Caco-2 (cell line): ENCODE measurements around the gene CDSN. TPM values are rescaled to one million over a fixed set of nuclear protein-coding genes. Genes with fewer than 3 reads are reported as not detected.
"Not testable (repeated sequence)": the region's sequence is repeated elsewhere in the genome, so short reads cannot be mapped to it uniquely, and the experiment has no call there.

ENCODE experiments used
- BruUV-seq: library from RNA; stranded (reverse); fragments of 400-500 nt; replicated peaks from 2 replicates; lab custom pipeline; 2021; lab: Mats Ljungman, UMichigan
- CTCF ChIA-PET: fragments of 300-600 bp; sonication (Branson Sonifier 250); formaldehyde crosslinking; loops from one replicate; lab custom pipeline; 2022; ENCODE audit warnings: antibody characterized with exemption; lab: Charles Lee
- POLR2A ChIA-PET: fragments of 300-600 bp; sonication (Branson Sonifier 250); formaldehyde crosslinking; loops from one replicate; lab custom pipeline; 2022; ENCODE audit warnings: antibody characterized with exemption; lab: Charles Lee
- DNase-seq, 2 experiments: peaks; one replicate each; pipeline versions ENCODE4 v3.0.0 to v3.0.0-alpha.2; 2020 to 2022
- H3K27me3 ChIP-seq: replicated peaks from 2 replicates; pipeline ENCODE4 v1.6.0; 2011; ENCODE audit warnings: low read length; ENCODE audit not compliant: control insufficient read depth, insufficient read depth
- H3K36me3 ChIP-seq: 2 replicates; pipeline ENCODE4 v1.5.1; 2011; ENCODE audit warnings: low read length; ENCODE audit not compliant: control insufficient read depth, insufficient read depth
- H3K4me1 ChIP-seq: fragments of 250-450 bp; sonication (Bioruptor Pico); 2 replicates; pipeline ENCODE4 v1.5.1; 2020; ENCODE audit warnings: mild to moderate bottlenecking
- H3K4me3 ChIP-seq: 2 replicates; pipeline ENCODE4 v1.5.1; 2011; ENCODE audit warnings: low read depth, mild to moderate bottlenecking, control low read depth, low read length
- H3K9me3 ChIP-seq: fragments of 250-450 bp; sonication (Bioruptor Pico); 2 replicates; pipeline ENCODE4 v1.5.1; 2020; ENCODE audit warnings: mild to moderate bottlenecking, moderate library complexity
- H3K27ac Mint-ChIP-seq: one replicate; pipeline ENCODE4 v1.8.0; 2022; ENCODE audit warnings: mixed read lengths; ENCODE audit not compliant: unreplicated experiment
- H3K27me3 Mint-ChIP-seq: one replicate; pipeline ENCODE4 v1.8.0; 2022; ENCODE audit warnings: mixed read lengths; ENCODE audit not compliant: insufficient read depth, unreplicated experiment
- H3K36me3 Mint-ChIP-seq: one replicate; pipeline ENCODE4 v1.8.0; 2022; ENCODE audit warnings: mild to moderate bottlenecking, mixed read lengths; ENCODE audit not compliant: insufficient read depth, unreplicated experiment
- H3K4me1 Mint-ChIP-seq: one replicate; pipeline ENCODE4 v1.8.0; 2022; ENCODE audit warnings: low read depth, mixed read lengths; ENCODE audit not compliant: unreplicated experiment
- H3K4me3 Mint-ChIP-seq: one replicate; pipeline ENCODE4 v1.8.0; 2022; ENCODE audit warnings: mild to moderate bottlenecking, moderate library complexity, mixed read lengths; ENCODE audit not compliant: unreplicated experiment
- H3K9me3 Mint-ChIP-seq: one replicate; pipeline ENCODE4 v1.8.0; 2022; ENCODE audit warnings: mixed read lengths; ENCODE audit not compliant: unreplicated experiment
- intact Hi-C: fragments of 100-400 bp; cut with micrococcal nuclease; formaldehyde crosslinking; loops from one replicate; pipeline ENCODE4 v1.10.0; 2022; ENCODE audit not compliant: unreplicated experiment
- total RNA-seq: library from RNA; stranded (reverse); gene quantifications from 2 replicates; pipeline ENCODE4 v1.2.3, GENCODE V29; 2022
- TF ChIP-seq, protein P1 (sequence below), 2 experiments: fragments of 200-600 bp in 1 of 2; IDR thresholded peaks; 1 replicate in 1 of 2; 2 replicates in 1 of 2; pipeline versions ENCODE4 v1.5.1 to v1.8.0; 2011 to 2022; ENCODE audit warnings: antibody characterized with exemption in 1 of 2, control low read depth in 1 of 2, inconsistent platforms in 1 of 2, low read depth in 1 of 2, low read length in 1 of 2, mild to moderate bottlenecking in 1 of 2, moderate library complexity in 1 of 2; ENCODE audit not compliant: insufficient read depth in 1 of 2, severe bottlenecking in 1 of 2, unreplicated experiment in 1 of 2

CDSN gene
- total RNA-seq, 1 experiment from 2014 or later, result not detected

DNA sequence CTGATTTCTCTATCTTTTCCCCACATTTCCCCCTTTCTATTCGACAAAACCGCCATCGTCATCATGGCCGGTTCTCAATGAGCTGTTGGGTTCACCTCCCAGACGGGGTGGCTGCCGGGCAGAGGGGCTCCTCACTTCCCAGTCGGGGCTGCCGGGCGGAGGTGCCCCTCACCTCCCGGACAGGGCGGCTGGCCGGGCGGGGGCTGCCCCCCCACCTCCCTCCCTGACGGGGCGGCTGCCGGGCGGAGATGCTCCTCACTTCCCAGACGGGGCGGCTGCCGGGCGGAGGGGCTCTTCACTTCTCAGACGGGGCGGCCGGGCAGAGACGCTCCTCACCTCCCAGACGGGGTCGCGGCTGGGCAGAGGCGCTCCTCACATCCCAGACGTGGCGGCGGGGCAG lies 53.2 kb downstream of the CDSN start:
- H3K36me3 Mint-ChIP-seq, H3K36me3 ChIP-seq, H3K4me3 Mint-ChIP-seq, POLR2A ChIA-PET, H3K27ac Mint-ChIP-seq, H3K27me3 Mint-ChIP-seq, BruUV-seq, intact Hi-C loops, DNase-seq, H3K4me1 ChIP-seq, H3K4me3 ChIP-seq, H3K27me3 ChIP-seq, CTCF ChIA-PET, H3K9me3 Mint-ChIP-seq, H3K4me1 Mint-ChIP-seq, H3K9me3 ChIP-seq: not testable (repeated sequence)

GRCh38 chr6:31065556-31065955 lies 54.7 kb downstream of the CDSN start:
- no peaks in the 10 kb centered on the region for H3K9me3 Mint-ChIP-seq
- no peaks in the 10 kb centered on the region for H3K36me3 Mint-ChIP-seq
- TF ChIP-seq, protein P1, sequence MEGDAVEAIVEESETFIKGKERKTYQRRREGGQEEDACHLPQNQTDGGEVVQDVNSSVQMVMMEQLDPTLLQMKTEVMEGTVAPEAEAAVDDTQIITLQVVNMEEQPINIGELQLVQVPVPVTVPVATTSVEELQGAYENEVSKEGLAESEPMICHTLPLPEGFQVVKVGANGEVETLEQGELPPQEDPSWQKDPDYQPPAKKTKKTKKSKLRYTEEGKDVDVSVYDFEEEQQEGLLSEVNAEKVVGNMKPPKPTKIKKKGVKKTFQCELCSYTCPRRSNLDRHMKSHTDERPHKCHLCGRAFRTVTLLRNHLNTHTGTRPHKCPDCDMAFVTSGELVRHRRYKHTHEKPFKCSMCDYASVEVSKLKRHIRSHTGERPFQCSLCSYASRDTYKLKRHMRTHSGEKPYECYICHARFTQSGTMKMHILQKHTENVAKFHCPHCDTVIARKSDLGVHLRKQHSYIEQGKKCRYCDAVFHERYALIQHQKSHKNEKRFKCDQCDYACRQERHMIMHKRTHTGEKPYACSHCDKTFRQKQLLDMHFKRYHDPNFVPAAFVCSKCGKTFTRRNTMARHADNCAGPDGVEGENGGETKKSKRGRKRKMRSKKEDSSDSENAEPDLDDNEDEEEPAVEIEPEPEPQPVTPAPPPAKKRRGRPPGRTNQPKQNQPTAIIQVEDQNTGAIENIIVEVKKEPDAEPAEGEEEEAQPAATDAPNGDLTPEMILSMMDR (IDR thresholded peaks at IDR 0.05; ENCODE audit: insufficient read depth in 1 of 2, low read depth in 1 of 2, low read length in 1 of 2, severe bottlenecking in 1 of 2, unreplicated experiment in 1 of 2), result no peak
- no peaks in the 10 kb centered on the region for H3K36me3 ChIP-seq
- no peaks in the 10 kb centered on the region for H3K27me3 Mint-ChIP-seq
- H3K9me3 ChIP-seq, result no peaks in the 10 kb centered on the region
- no peak overlapping the region for H3K4me3 ChIP-seq
- H3K27me3 ChIP-seq, result no peaks in the 10 kb centered on the region
- ChIA-PET CTCF (no interaction called here), POLR2A (no interaction called here)
- no peak for DNase-seq
- intact Hi-C loops, result no loop called here
- H3K4me1 ChIP-seq, result no peaks in the 10 kb centered on the region
- H3K4me1 Mint-ChIP-seq, result no peaks in the 10 kb centered on the region
- no TSS peak for BruUV-seq
- no peak overlapping the region for H3K27ac Mint-ChIP-seq
- no peak overlapping the region for H3K4me3 Mint-ChIP-seq

Other genes with a start within 250 kb of the CDSN start
- 113 and 115 TPM in 2 replicates for gene DDR1, start 235.9 kb downstream of the CDSN start, total RNA-seq
- gene GTF2H4, start 212.2 kb downstream of the CDSN start, total RNA-seq, result 40.6 and 43.6 TPM in 2 replicates
- gene VARS2, start 206.2 kb downstream of the CDSN start, total RNA-seq, result 32.1 and 37.5 TPM in 2 replicates
- 6.6 and 9.6 TPM in 2 replicates for gene SFTA2, start 188.3 kb downstream of the CDSN start, total RNA-seq
- 0.16 TPM in 1 of 2 replicates, not detected in the other for gene MUCL3, start 179.5 kb downstream of the CDSN start, total RNA-seq
- not detected in 2 replicates for gene MUC21, start 136.7 kb downstream of the CDSN start, total RNA-seq
- gene MUC22, start 110.0 kb downstream of the CDSN start, total RNA-seq, result not detected in 2 replicates
- not detected in 2 replicates for gene C6orf15, start 7.9 kb downstream of the CDSN start, total RNA-seq
- gene PSORS1C1, start 5.6 kb downstream of the CDSN start, total RNA-seq, result 0.75 and 0.88 TPM in 2 replicates
- not detected in 2 replicates for gene PSORS1C2, start 18.6 kb upstream of the CDSN start, total RNA-seq
- gene CCHCR1, start 37.4 kb upstream of the CDSN start, total RNA-seq, result 37.7 and 43.2 TPM in 2 replicates
- gene TCF19, start 38.1 kb upstream of the CDSN start, total RNA-seq, result 19.3 and 20.3 TPM in 2 replicates
- gene POU5F1, start 50.2 kb upstream of the CDSN start, total RNA-seq, result not detected in 2 replicates
- 143 and 149 TPM in 2 replicates for gene HLA-C, start 151.6 kb upstream of the CDSN start, total RNA-seq
- gene HLA-B, start 236.7 kb upstream of the CDSN start, total RNA-seq, result 40.9 and 41.9 TPM in 2 replicates